ENCODE results near the gene CCDC187. TPM values are rescaled to one million over a fixed set of nuclear protein-coding genes. Genes with fewer than 3 reads are reported as not detected.

The CCDC187 gene
- polyA plus RNA-seq, 1 donor (not counting 4 experiments of a cell fraction or from before 2014, with no cell fraction given), result 0.03 TPM

DNA sequence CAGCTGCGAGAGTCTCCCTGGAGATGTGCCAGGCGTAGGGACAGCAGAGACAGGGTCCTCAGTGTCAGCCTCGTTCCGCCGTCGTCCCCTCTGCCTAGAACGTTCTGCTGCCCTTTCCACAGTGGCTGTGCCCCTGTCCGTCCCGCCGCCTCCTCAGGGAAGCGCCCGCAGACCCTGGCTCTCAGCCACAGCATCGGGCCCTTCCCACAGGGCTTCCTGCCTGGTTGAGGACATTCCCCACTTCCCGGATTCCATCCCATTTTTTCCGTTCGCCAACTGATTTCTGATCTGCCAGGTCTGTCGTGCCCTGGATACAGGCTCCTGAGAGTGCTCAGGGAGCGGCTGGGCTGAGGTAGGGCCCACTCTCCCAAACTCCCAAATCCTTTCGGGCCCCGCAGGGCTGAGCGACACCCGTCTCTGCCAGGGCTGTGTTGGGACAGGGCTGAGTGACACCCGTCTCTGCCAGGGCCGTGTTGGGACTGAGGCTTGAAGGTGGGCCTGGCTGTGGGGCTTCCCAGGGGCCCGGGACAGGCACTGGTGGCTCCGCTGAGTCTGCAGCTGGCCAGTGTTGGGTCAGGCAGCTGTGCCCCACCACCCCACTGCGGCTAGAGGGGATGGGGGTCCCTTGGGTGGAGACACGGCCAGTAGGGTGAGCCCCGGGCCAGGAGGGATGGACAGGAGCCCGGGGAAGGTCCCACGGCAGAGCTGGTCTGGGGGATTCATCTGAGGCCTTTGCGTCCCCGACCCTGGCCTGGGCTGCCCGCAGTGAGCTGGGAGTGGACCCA, 43.8 kb upstream of the CCDC187 start:
- Histone ChIP-seq H4K20me1 (ENCODE audit: control insufficient read depth, extremely low read depth, insufficient read depth, low read length) (no peaks in the 10 kb centered on the region), H3K9me1 (ENCODE audit: control insufficient read depth, extremely low read depth, insufficient read depth, low read length) (no peaks in the 10 kb centered on the region), H3K27me3 (ENCODE audit: control insufficient read depth, extremely low read depth, insufficient read depth, low read length) (no peaks in the 10 kb centered on the region), H3K4me1 (ENCODE audit: control insufficient read depth, extremely low read depth, insufficient read depth, low read length) (peaks cover 23% of the 10 kb centered on the region), H3K27ac (ENCODE audit: control insufficient read depth, insufficient read depth, low read length) (no peak overlapping the region), H3K36me3 (ENCODE audit: control insufficient read depth in 2 of 2, extremely low read depth in 1 of 2, insufficient read depth in 2 of 2, low read length in 2 of 2) (no peaks in the 10 kb centered on the region), H3K79me2 (ENCODE audit: control insufficient read depth, insufficient read depth, low read length) (no peaks in the 10 kb centered on the region), H3K9me3 (ENCODE audit: control insufficient read depth, low read depth, low read length) (no peaks in the 10 kb centered on the region), H3K4me3 (ENCODE audit: control insufficient read depth in 2 of 3, extremely low read depth in 1 of 3, insufficient read depth in 2 of 3, low read depth in 1 of 3, low read length in 3 of 3) (no peak overlapping the region), H3K4me2 (ENCODE audit: control insufficient read depth, extremely low read depth, insufficient read depth, low read depth, low read length) (no peak overlapping the region), H2AFZ (ENCODE audit: control insufficient read depth, low read length) (no peak overlapping the region), H3K9ac (ENCODE audit: control insufficient read depth, extremely low read depth, insufficient read depth, low read length) (no peak overlapping the region)
- dilution Hi-C loops (cut with MboI; ENCODE audit: extremely low pct_ligation_motif_present, low sequenced_read_pairs), result no loop called here
- TF ChIP-seq EZH2 (IDR thresholded peaks at IDR 0.05; ENCODE audit: low read length), result no peak
- TF ChIP-seq, protein P1, sequence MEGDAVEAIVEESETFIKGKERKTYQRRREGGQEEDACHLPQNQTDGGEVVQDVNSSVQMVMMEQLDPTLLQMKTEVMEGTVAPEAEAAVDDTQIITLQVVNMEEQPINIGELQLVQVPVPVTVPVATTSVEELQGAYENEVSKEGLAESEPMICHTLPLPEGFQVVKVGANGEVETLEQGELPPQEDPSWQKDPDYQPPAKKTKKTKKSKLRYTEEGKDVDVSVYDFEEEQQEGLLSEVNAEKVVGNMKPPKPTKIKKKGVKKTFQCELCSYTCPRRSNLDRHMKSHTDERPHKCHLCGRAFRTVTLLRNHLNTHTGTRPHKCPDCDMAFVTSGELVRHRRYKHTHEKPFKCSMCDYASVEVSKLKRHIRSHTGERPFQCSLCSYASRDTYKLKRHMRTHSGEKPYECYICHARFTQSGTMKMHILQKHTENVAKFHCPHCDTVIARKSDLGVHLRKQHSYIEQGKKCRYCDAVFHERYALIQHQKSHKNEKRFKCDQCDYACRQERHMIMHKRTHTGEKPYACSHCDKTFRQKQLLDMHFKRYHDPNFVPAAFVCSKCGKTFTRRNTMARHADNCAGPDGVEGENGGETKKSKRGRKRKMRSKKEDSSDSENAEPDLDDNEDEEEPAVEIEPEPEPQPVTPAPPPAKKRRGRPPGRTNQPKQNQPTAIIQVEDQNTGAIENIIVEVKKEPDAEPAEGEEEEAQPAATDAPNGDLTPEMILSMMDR (optimal IDR thresholded peaks at IDR 0.05 in 1 of 3, IDR thresholded peaks at IDR 0.05 in 1 of 3, conservative IDR thresholded peaks at IDR 0.05 in 1 of 3; ENCODE audit: extremely low read depth in 1 of 3, insufficient read depth in 2 of 3, low read length in 3 of 3), result no peak
- FAIRE-seq (no peak), DNase-seq (ENCODE audit: low read depth, low spot score) (no peak)

DNA sequence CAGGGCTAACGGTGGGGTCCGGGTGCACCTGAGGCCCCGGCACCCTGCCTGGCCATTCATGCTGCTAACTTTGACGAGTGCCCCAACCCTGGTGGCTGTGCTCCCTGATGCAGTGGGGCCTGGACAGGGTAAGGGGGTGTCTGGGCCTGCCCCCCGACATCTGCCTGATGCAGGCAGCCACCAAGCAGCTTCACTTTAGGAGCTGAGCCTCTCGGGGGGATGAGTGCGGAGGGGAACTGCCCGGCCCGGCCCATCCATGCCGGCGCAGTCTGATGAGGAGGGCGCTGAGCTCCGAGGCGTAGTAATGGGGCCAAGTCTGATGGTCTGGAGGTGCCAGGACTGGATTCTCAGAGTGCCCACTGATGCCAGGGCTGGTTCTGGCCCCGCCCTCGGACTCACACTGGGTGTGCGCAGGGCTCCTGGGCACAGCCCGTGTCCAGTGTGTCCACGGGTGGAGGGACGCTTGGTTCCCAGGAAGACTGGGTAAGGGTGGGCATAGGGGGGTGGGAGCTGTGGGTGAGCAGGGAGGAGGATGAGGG, 43.1 kb upstream of the CCDC187 start:
- H3K4me3 ChIP-seq (ENCODE audit: control insufficient read depth in 2 of 3, extremely low read depth in 1 of 3, insufficient read depth in 2 of 3, low read depth in 1 of 3, low read length in 3 of 3), result no peak overlapping the region
- dilution Hi-C loops (cut with MboI; ENCODE audit: extremely low pct_ligation_motif_present, low sequenced_read_pairs), result no loop called here
- peaks cover 23% of the 10 kb centered on the region for H3K4me1 ChIP-seq (ENCODE audit: control insufficient read depth, extremely low read depth, insufficient read depth, low read length)
- no peaks in the 10 kb centered on the region for H3K9me3 ChIP-seq (ENCODE audit: control insufficient read depth, low read depth, low read length)
- H3K79me2 ChIP-seq (ENCODE audit: control insufficient read depth, insufficient read depth, low read length), result no peaks in the 10 kb centered on the region
- H3K27me3 ChIP-seq (ENCODE audit: control insufficient read depth, extremely low read depth, insufficient read depth, low read length), result peaks cover 2% of the 10 kb centered on the region
- no peak overlapping the region for H3K9ac ChIP-seq (ENCODE audit: control insufficient read depth, extremely low read depth, insufficient read depth, low read length)
- H3K36me3 ChIP-seq (ENCODE audit: control insufficient read depth in 2 of 2, extremely low read depth in 1 of 2, insufficient read depth in 2 of 2, low read length in 2 of 2), result no peaks in the 10 kb centered on the region
- no peak for DNase-seq (ENCODE audit: low read depth, low spot score)
- no peaks in the 10 kb centered on the region for H4K20me1 ChIP-seq (ENCODE audit: control insufficient read depth, extremely low read depth, insufficient read depth, low read length)
- no peak overlapping the region for H3K27ac ChIP-seq (ENCODE audit: control insufficient read depth, insufficient read depth, low read length)
- no peaks in the 10 kb centered on the region for H3K9me1 ChIP-seq (ENCODE audit: control insufficient read depth, extremely low read depth, insufficient read depth, low read length)
- TF ChIP-seq, protein P1 (optimal IDR thresholded peaks at IDR 0.05 in 1 of 3, IDR thresholded peaks at IDR 0.05 in 1 of 3, conservative IDR thresholded peaks at IDR 0.05 in 1 of 3; ENCODE audit: extremely low read depth in 1 of 3, insufficient read depth in 2 of 3, low read length in 3 of 3), result no peak
- TF ChIP-seq EZH2 (IDR thresholded peaks at IDR 0.05; ENCODE audit: low read length), result no peak
- no peak overlapping the region for H3K4me2 ChIP-seq (ENCODE audit: control insufficient read depth, extremely low read depth, insufficient read depth, low read depth, low read length)
- FAIRE-seq, result no peak
- H2AFZ ChIP-seq (ENCODE audit: control insufficient read depth, low read length), result no peak overlapping the region
